Ovary (tissue), 3 donors: Measurements from ENCODE around the gene MSTO1.

Experiments used
- CTCF ChIP-seq, 3 donors: fragments of 450-650 bp in 2 of 3; fragments of 200-600 bp in 1 of 3; IDR thresholded peaks; one replicate each; pipeline versions ENCODE4 v1.5.1 to v1.8.0; 2016 to 2022; ENCODE audit warnings: antibody characterized with exemption in 3 of 3, mild to moderate bottlenecking in 1 of 3
- POLR2A ChIP-seq: fragments of 450-650 bp; IDR thresholded peaks from one replicate; pipeline ENCODE4 v1.6.1; 2017; ENCODE audit warnings: antibody characterized with exemption, mild to moderate bottlenecking, moderate library complexity
- donor health status: DM: no; HTN: no; CAD: no.

GRCh38 chr1:155598842-155599331 is 11.1 kb upstream of the MSTO1 start:
- TF ChIP-seq POLR2A: no peak
- TF ChIP-seq CTCF (IDR thresholded peaks at IDR 0.05): no peak
